OCI-LY1 (cell line): ENCODE results near the gene NR1D2.

ENCODE experiments used
- EZH2 ChIP-seq: fragments of 200-600 bp; sonication (generic), shearing (Covaris generic); IDR thresholded peaks from 2 replicates; pipeline ENCODE4 v1.8.0; 2017; ENCODE audit warnings: borderline replicate concordance, mixed run types, mild to moderate bottlenecking, antibody characterized with exemption, low read length, moderate library complexity, mixed read lengths
- TF ChIP-seq, protein P1 (sequence below): fragments of 200-600 bp; sonication (generic), shearing (Covaris generic); IDR thresholded peaks from 2 replicates; pipeline ENCODE4 v1.5.1; 2017; ENCODE audit warnings: mild to moderate bottlenecking, antibody characterized with exemption, low read length, moderate library complexity, mixed read lengths

DNA sequence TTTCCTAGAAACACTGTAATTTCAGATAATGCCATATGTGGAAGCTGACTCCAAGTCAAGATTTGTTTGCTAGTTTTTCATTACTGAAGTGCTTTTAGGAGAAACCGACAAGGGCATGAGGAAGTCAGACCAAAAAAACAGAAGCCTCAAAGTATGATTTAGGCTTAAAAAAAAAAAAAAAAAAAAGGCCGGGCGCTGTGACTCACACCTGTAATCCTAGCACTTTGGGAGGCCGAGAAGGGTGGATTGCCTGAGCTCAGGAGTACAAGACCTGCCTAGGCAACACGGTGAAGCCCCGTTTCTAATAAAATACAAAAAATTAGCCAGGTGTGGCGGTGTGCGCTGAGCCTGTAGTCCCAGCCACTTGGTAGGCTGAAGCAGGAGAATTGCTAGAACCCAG lies 16.6 kb upstream of the NR1D2 start:
- TF ChIP-seq, protein P1, sequence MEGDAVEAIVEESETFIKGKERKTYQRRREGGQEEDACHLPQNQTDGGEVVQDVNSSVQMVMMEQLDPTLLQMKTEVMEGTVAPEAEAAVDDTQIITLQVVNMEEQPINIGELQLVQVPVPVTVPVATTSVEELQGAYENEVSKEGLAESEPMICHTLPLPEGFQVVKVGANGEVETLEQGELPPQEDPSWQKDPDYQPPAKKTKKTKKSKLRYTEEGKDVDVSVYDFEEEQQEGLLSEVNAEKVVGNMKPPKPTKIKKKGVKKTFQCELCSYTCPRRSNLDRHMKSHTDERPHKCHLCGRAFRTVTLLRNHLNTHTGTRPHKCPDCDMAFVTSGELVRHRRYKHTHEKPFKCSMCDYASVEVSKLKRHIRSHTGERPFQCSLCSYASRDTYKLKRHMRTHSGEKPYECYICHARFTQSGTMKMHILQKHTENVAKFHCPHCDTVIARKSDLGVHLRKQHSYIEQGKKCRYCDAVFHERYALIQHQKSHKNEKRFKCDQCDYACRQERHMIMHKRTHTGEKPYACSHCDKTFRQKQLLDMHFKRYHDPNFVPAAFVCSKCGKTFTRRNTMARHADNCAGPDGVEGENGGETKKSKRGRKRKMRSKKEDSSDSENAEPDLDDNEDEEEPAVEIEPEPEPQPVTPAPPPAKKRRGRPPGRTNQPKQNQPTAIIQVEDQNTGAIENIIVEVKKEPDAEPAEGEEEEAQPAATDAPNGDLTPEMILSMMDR: no peak
- TF ChIP-seq EZH2: no peak
